Neuronal stem cell (in vitro differentiated cells): ENCODE measurements around the gene PCNX2.

Experiments used
- DNase-seq: peaks from one replicate; pipeline ENCODE4 v3.0.0-alpha.2; 2013; ENCODE audit warnings: low spot score
- H2AFZ ChIP-seq: one replicate; pipeline ENCODE4 v1.6.1; 2013; ENCODE audit warnings: mild to moderate bottlenecking, low read length, inconsistent platforms
- H2AK5ac ChIP-seq: 2 replicates; pipeline ENCODE4 v1.6.1; 2013; ENCODE audit warnings: low read depth, mild to moderate bottlenecking, inconsistent platforms, low read length, moderate library complexity, mixed read lengths
- H2BK120ac ChIP-seq: 2 replicates; pipeline ENCODE4 v1.6.1; 2013; ENCODE audit warnings: low read depth, mild to moderate bottlenecking, inconsistent platforms, low read length, moderate library complexity, mixed read lengths
- H2BK12ac ChIP-seq: one replicate; pipeline ENCODE4 v1.6.1; 2013; ENCODE audit warnings: low read length, inconsistent platforms
- H2BK15ac ChIP-seq: 2 replicates; pipeline ENCODE4 v1.6.1; 2013; ENCODE audit warnings: mild to moderate bottlenecking, low read length, inconsistent platforms, mixed read lengths
- H2BK5ac ChIP-seq: one replicate; pipeline ENCODE4 v1.6.1; 2013; ENCODE audit warnings: inconsistent platforms, mild to moderate bottlenecking, low read length, moderate library complexity
- H3K14ac ChIP-seq: one replicate; pipeline ENCODE4 v1.6.1; 2013; ENCODE audit warnings: low read length, inconsistent platforms
- H3K18ac ChIP-seq: 2 replicates; pipeline ENCODE4 v1.6.1; 2013; ENCODE audit warnings: low read length, inconsistent platforms
- H3K23ac ChIP-seq: 2 replicates; pipeline ENCODE4 v1.6.1; 2013; ENCODE audit warnings: low read depth, mild to moderate bottlenecking, mixed read lengths, low read length, inconsistent platforms; ENCODE audit not compliant: poor library complexity
- H3K27ac ChIP-seq: replicated peaks from 3 replicates; pipeline ENCODE4 v1.5.1; 2013; ENCODE audit warnings: low read length, inconsistent platforms
- H3K27me3 ChIP-seq, 3 experiments: 2 replicates each; pipeline ENCODE4 v1.6.1; 2013; ENCODE audit warnings: low read length in 3 of 3, mild to moderate bottlenecking in 2 of 3, inconsistent platforms in 1 of 3, low read depth in 1 of 3, mixed read lengths in 1 of 3, moderate library complexity in 1 of 3; ENCODE audit not compliant: control insufficient read depth in 3 of 3, insufficient read depth in 3 of 3
- H3K36me3 ChIP-seq, 2 donors: replicated peaks in 1 of 2; 2 replicates each; pipeline ENCODE4 v1.6.1; 2013; ENCODE audit warnings: low read length in 2 of 2; ENCODE audit not compliant: control insufficient read depth in 2 of 2, insufficient read depth in 2 of 2
- H3K4ac ChIP-seq: 2 replicates; pipeline ENCODE4 v1.6.1; 2013; ENCODE audit warnings: inconsistent platforms, mild to moderate bottlenecking, low read length, moderate library complexity
- H3K4me1 ChIP-seq, 2 donors: 1 replicate in 1 of 2; 2 replicates in 1 of 2; pipeline ENCODE4 v1.6.1; 2013; ENCODE audit warnings: low read length in 2 of 2, low read depth in 1 of 2; ENCODE audit not compliant: control insufficient read depth in 2 of 2, insufficient read depth in 1 of 2
- H3K4me2 ChIP-seq: one replicate; pipeline ENCODE4 v1.6.1; 2013; ENCODE audit warnings: mild to moderate bottlenecking, low read length, inconsistent platforms; ENCODE audit not compliant: insufficient read depth, poor library complexity, severe bottlenecking
- H3K4me3 ChIP-seq, 2 donors: 2 replicates each; pipeline ENCODE4 v1.5.1; 2013; ENCODE audit warnings: low read length in 2 of 2, mild to moderate bottlenecking in 2 of 2, inconsistent platforms in 1 of 2, moderate library complexity in 1 of 2
- H3K79me1 ChIP-seq: one replicate; pipeline ENCODE4 v1.6.1; 2013; ENCODE audit warnings: low read depth, mild to moderate bottlenecking, inconsistent platforms, low read length, moderate library complexity
- H3K9ac ChIP-seq: one replicate; pipeline ENCODE4 v1.6.1; 2013; ENCODE audit warnings: mild to moderate bottlenecking, low read depth, low read length, inconsistent platforms; ENCODE audit not compliant: poor library complexity
- H3K9me3 ChIP-seq, 2 donors: replicated peaks in 1 of 2; 2 replicates each; pipeline versions ENCODE3 to v1.6.1; 2013; ENCODE audit warnings: low read length in 2 of 2, mild to moderate bottlenecking in 2 of 2, inconsistent platforms in 1 of 2, low read depth in 1 of 2, mixed read lengths in 1 of 2, moderate library complexity in 1 of 2; ENCODE audit not compliant: control insufficient read depth in 2 of 2, insufficient read depth in 1 of 2
- H4K8ac ChIP-seq: one replicate; pipeline ENCODE4 v1.6.1; 2013; ENCODE audit warnings: low read depth, mild to moderate bottlenecking, inconsistent platforms, low read length, moderate library complexity
- H4K91ac ChIP-seq: one replicate; pipeline ENCODE4 v1.6.1; 2013; ENCODE audit warnings: low read length, low read depth, mild to moderate bottlenecking, inconsistent platforms; ENCODE audit not compliant: poor library complexity
- WGBS, 2 donors: extraction: QIAGEN DNeasy Blood & Tissue Kit; methylation state at CpG; one replicate each; pipeline ENCODE4 v1.1.7; 2013; ENCODE audit warnings: missing lambda C conversion rate in 2 of 2, mixed read lengths in 1 of 2; ENCODE audit not compliant: insufficient read length in 2 of 2, insufficient replicate concordance in 1 of 2; ENCODE audit errors: extremely low coverage in 2 of 2; 5-methylcytosine and 5-hydroxymethylcytosine counted together

Gene PCNX2

DNA sequence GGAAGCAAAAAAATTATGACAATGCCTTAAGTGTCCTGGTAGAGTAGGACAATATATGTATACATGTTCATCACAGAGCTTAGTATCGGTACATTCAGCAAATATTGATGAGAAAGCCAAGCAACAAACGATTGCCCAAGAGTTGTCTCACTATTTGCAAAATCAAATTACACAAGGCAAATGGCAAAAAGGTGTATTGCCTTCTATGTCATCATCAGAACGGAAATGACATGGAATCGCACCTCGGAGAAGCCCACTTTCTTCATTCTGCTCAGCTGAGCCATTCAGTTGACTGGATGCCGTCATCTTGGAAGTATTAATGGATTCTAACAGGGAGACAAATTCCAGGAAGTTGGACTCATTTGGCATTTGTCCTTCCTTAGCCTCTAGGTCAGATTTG lies 37.7 kb downstream of the PCNX2 start:
- H3K18ac ChIP-seq, result no peak overlapping the region
- DNase-seq, result no peak
- H3K14ac ChIP-seq, result no peak overlapping the region
- no peak overlapping the region for H2AK5ac ChIP-seq
- no peak overlapping the region for H2BK15ac ChIP-seq
- no peak overlapping the region for H4K91ac ChIP-seq
- no peak overlapping the region for H2AFZ ChIP-seq
- H3K27me3 ChIP-seq, result no peaks in the 10 kb centered on the region
- no CpG with 5 or more reads among the region's 6 CpGs for WGBS, 2 donors
- no peak overlapping the region for H2BK5ac ChIP-seq
- no peak overlapping the region for H3K4me3 ChIP-seq
- H2BK120ac ChIP-seq, result no peak overlapping the region
- no peak overlapping the region for H4K8ac ChIP-seq
- H2BK12ac ChIP-seq, result no peak overlapping the region
- no peak overlapping the region for H3K4ac ChIP-seq
- no peaks in the 10 kb centered on the region for H3K79me1 ChIP-seq
- H3K4me2 ChIP-seq, result no peak overlapping the region
- peaks cover 0 to 12% of the 10 kb centered on the region in 2 donors for H3K4me1 ChIP-seq
- H3K9me3 ChIP-seq, result no peaks in the 10 kb centered on the region
- H3K9ac ChIP-seq, result no peak overlapping the region
- peaks cover 18 to 28% of the 10 kb centered on the region in 2 donors for H3K36me3 ChIP-seq
- H3K27ac ChIP-seq, result no peak overlapping the region
- H3K23ac ChIP-seq, result no peak overlapping the region

- Histone ChIP-seq H3K4me1 (peaks cover 0 to 10% of the 10 kb centered on the region in 2 donors), H3K14ac (no peak overlapping the region), H2BK5ac (no peak overlapping the region), H2AFZ (no peak overlapping the region), H3K9me3 (no peaks in the 10 kb centered on the region), H2BK15ac (no peak overlapping the region), H3K36me3 (peaks cover 17 to 37% of the 10 kb centered on the region in 2 donors), H3K27ac (no peak overlapping the region), H3K79me1 (no peaks in the 10 kb centered on the region), H2AK5ac (no peak overlapping the region), H4K91ac (no peak overlapping the region), H2BK120ac (no peak overlapping the region), H4K8ac (no peak overlapping the region), H3K9ac (no peak overlapping the region), H2BK12ac (no peak overlapping the region), H3K4ac (no peak overlapping the region), H3K18ac (no peak overlapping the region), H3K23ac (no peak overlapping the region), H3K27me3 (no peaks in the 10 kb centered on the region), H3K4me3 (no peak overlapping the region), H3K4me2 (no peak overlapping the region)
- DNase-seq, result no peak
- no CpG with 5 or more reads among the region's 2 CpGs for WGBS, 2 donors
These were observed 38.7 kb downstream of the PCNX2 start for GRCh38 chr1:233256789-233257188.

- Histone ChIP-seq H3K14ac (no peak overlapping the region), H2AFZ (no peak overlapping the region), H3K79me1 (no peaks in the 10 kb centered on the region), H3K9me3 (no peaks in the 10 kb centered on the region), H3K4me3 (no peak overlapping the region), H2BK12ac (no peak overlapping the region), H4K8ac (no peak overlapping the region), H3K4me2 (no peak overlapping the region), H2BK15ac (no peak overlapping the region), H3K27ac (no peak overlapping the region), H3K4ac (no peak overlapping the region), H4K91ac (no peak overlapping the region), H2BK5ac (no peak overlapping the region), H3K18ac (no peak overlapping the region), H3K36me3 (peaks cover 15 to 43% of the 10 kb centered on the region in 2 donors), H2BK120ac (no peak overlapping the region), H3K4me1 (peaks cover 0 to 4% of the 10 kb centered on the region in 2 donors), H3K23ac (no peak overlapping the region), H3K27me3 (no peaks in the 10 kb centered on the region), H2AK5ac (no peak overlapping the region), H3K9ac (no peak overlapping the region)
- DNase-seq, result no peak
- WGBS, 2 donors, result no CpG with 5 or more reads among the region's 1 CpG
These were observed 39.3 kb downstream of the PCNX2 start for GRCh38 chr1:233256191-233256590.

GRCh38 chr1:233255145-233255544 lies 40.4 kb downstream of the PCNX2 start:
- WGBS, 2 donors, result no CpG with 5 or more reads among the region's 5 CpGs
- H3K27me3 ChIP-seq, result no peaks in the 10 kb centered on the region

More at GRCh38 chr1:233255145-233255544, 40.4 kb downstream of the PCNX2 start:
- Histone ChIP-seq H2BK12ac (no peak overlapping the region), H3K14ac (no peak overlapping the region), H3K18ac (no peak overlapping the region), H2AK5ac (no peak overlapping the region), H3K4ac (no peak overlapping the region), H2BK120ac (no peak overlapping the region), H3K27ac (no peak overlapping the region), H2BK5ac (no peak overlapping the region), H3K4me3 (no peak overlapping the region), H4K8ac (no peak overlapping the region), H3K4me2 (no peak overlapping the region), H3K79me1 (no peaks in the 10 kb centered on the region), H3K9ac (no peak overlapping the region), H3K36me3 (peaks cover 15 to 54% of the 10 kb centered on the region in 2 donors), H3K23ac (no peak overlapping the region), H3K4me1 (peaks cover 0 to 2% of the 10 kb centered on the region in 2 donors), H4K91ac (no peak overlapping the region), H2BK15ac (no peak overlapping the region), H3K9me3 (no peaks in the 10 kb centered on the region), H2AFZ (no peak overlapping the region)
- DNase-seq, result no peak
